ENCODE measurements around the gene CNTRL. TPM values are rescaled to one million over a fixed set of nuclear protein-coding genes. Genes with fewer than 3 reads are reported as not detected.
"Not testable (repeated sequence)": the region's sequence is repeated elsewhere in the genome, so short reads cannot be mapped to it uniquely, and the experiment has no call there.

Gene CNTRL
- total RNA-seq, 1 donor from 2014 or later = 18.2 TPM

DNA sequence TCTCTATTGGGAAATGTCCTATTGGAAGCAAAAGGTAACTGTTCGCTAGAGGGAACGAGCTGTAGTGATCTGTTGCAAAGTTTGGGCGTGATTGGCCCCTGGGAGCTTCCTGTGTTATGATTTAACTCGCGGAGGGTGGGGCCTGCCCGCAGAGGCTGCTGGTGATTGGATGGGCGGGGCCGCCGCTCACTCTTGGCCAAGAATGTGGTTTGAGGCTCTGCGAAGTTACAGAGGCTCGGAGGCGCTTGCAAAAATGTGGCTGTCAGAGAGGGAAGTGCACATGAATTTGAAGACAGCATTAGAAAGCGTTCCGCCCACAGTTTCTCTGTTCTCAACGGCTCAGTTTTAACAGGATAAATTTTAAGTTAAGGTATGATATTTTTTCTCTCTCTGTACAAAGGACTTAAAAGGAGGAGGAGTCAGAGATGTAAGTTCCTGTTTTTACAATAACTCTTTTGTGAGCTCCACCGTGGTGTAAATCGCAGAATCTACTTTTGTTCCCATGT is 46.9 kb downstream of the CNTRL start:
- Mint-ChIP-seq H3K27me3 (no peaks in the 10 kb centered on the region), H3K4me1 (ENCODE audit: low read depth) (peaks cover 17% of the 10 kb centered on the region), H3K4me3 (ENCODE audit: low read depth) (peak overlapping the region; percentile 84), H3K36me3 (ENCODE audit: insufficient read depth) (peaks cover under 1% of the 10 kb centered on the region), H3K9me3 (ENCODE audit: low read depth) (no peaks in the 10 kb centered on the region), H3K27ac (peak overlapping the region; percentile 83)
- DNase-seq (ENCODE audit: low spot score, unreplicated experiment) = peak; percentile 80
- peak; percentile 24 for TF ChIP-seq CTCF (IDR thresholded peaks at IDR 0.05; ENCODE audit: unreplicated experiment)

- peak overlapping the region; percentile 33 for H3K27ac Mint-ChIP-seq
- peaks cover 7% of the 10 kb centered on the region for H3K36me3 Mint-ChIP-seq (ENCODE audit: insufficient read depth)
- H3K4me1 Mint-ChIP-seq (ENCODE audit: low read depth) = peaks cover 17% of the 10 kb centered on the region
- peak overlapping the region; percentile 84 for H3K4me3 Mint-ChIP-seq (ENCODE audit: low read depth)
- no peaks in the 10 kb centered on the region for H3K9me3 Mint-ChIP-seq (ENCODE audit: low read depth)
- H3K27me3 Mint-ChIP-seq = no peaks in the 10 kb centered on the region
- no peak for DNase-seq (ENCODE audit: low spot score, unreplicated experiment)
- TF ChIP-seq CTCF (IDR thresholded peaks at IDR 0.05; ENCODE audit: unreplicated experiment) = no peak
Observed at GRCh38 chr9:121122246-121123032, 47.7 kb downstream of the CNTRL start.

GRCh38 chr9:121123816-121124535 is 49.2 kb downstream of the CNTRL start:
- no peak overlapping the region for H3K4me3 Mint-ChIP-seq (ENCODE audit: low read depth)
- TF ChIP-seq CTCF (IDR thresholded peaks at IDR 0.05; ENCODE audit: unreplicated experiment) = no peak

DNA sequence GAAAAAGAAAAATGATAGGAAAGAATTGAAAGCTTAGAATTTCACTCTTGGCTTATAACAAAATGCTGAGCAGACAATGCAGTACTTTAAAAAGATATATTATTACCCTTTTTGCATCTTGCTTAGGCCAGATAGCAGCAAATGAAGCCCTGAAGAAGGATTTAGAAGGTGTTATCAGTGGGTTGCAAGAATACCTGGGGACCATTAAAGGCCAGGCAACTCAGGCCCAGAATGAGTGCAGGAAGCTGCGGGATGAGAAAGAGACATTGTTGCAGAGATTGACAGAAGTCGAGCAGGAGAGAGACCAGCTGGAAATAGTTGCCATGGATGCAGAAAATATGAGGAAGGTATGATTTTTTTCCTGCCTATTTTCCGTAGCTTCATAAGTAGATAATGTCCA is 50.8 kb downstream of the CNTRL start:
- no peak overlapping the region for H3K4me3 Mint-ChIP-seq (ENCODE audit: low read depth)
- H3K4me1 Mint-ChIP-seq (ENCODE audit: low read depth) = peaks cover 22% of the 10 kb centered on the region
- no peak for TF ChIP-seq CTCF (IDR thresholded peaks at IDR 0.05; ENCODE audit: unreplicated experiment)
- no peaks in the 10 kb centered on the region for H3K27me3 Mint-ChIP-seq
- H3K27ac Mint-ChIP-seq = no peak overlapping the region
- peaks cover 7% of the 10 kb centered on the region for H3K9me3 Mint-ChIP-seq (ENCODE audit: low read depth)
- DNase-seq (ENCODE audit: low spot score, unreplicated experiment) = no peak
- H3K36me3 Mint-ChIP-seq (ENCODE audit: insufficient read depth) = peaks cover 26% of the 10 kb centered on the region

More at GRCh38 chr9:121123816-121124535, 49.2 kb downstream of the CNTRL start:
- DNase-seq (ENCODE audit: low spot score, unreplicated experiment) = no peak
- peaks cover 17% of the 10 kb centered on the region for H3K36me3 Mint-ChIP-seq (ENCODE audit: insufficient read depth)
- no peak overlapping the region for H3K27ac Mint-ChIP-seq
- peaks cover 17% of the 10 kb centered on the region for H3K4me1 Mint-ChIP-seq (ENCODE audit: low read depth)
- H3K9me3 Mint-ChIP-seq (ENCODE audit: low read depth) = peaks cover 2% of the 10 kb centered on the region
- no peaks in the 10 kb centered on the region for H3K27me3 Mint-ChIP-seq

DNA sequence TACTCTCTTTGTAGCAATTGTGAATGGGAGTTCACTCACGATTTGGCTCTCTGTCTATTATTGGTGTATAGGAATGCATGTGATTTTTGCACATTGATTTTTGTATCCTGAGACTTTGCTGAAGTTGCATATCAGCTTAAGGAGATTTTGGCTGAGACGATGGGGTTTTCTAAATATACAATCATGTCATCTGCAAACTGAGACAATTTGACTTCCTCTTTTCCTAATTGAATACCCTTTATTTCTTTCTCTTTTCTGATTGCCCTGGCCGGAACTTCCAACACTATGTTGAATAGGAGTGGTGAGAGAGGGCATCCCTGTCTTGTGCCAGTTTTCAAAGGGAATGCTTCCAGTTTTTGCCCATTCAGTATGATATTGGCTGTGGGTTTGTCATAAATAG is 54.6 kb downstream of the CNTRL start:
- H3K27me3 Mint-ChIP-seq; DNase-seq (ENCODE audit: low spot score, unreplicated experiment); H3K27ac Mint-ChIP-seq; H3K4me3 Mint-ChIP-seq (ENCODE audit: low read depth); H3K9me3 Mint-ChIP-seq (ENCODE audit: low read depth): not testable (repeated sequence)
- Mint-ChIP-seq H3K4me1 (ENCODE audit: low read depth) (peaks cover 12% of the 10 kb centered on the region), H3K36me3 (ENCODE audit: insufficient read depth) (peaks cover 35% of the 10 kb centered on the region)
